ENCODE data around the gene IGF2R.
"Not testable (repeated sequence)": the region's sequence is repeated elsewhere in the genome, so short reads cannot be mapped to it uniquely, and the experiment has no call there.

- not testable (repeated sequence) for TF ChIP-seq POLR2A (IDR thresholded peaks at IDR 0.05); POLR2AphosphoS5 (IDR thresholded peaks at IDR 0.05; ENCODE audit: insufficient read depth in 1 of 2, low read depth in 1 of 2)
Measured at GRCh38 chr6:160000893-160001427, 32.1 kb downstream of the IGF2R start.

Data from vagina (tissue), 2 donors.